H9 (cell line): ENCODE data around the gene ADNP2. TPM values are rescaled to one million over a fixed set of nuclear protein-coding genes. Genes with fewer than 3 reads are reported as not detected.

Source experiments
- DNase-seq: peaks from one replicate; pipeline ENCODE4 v3.0.0-alpha.2; 2017
- H2AFZ ChIP-seq: one replicate; pipeline ENCODE4 v1.6.1; 2013; ENCODE audit warnings: mild to moderate bottlenecking, low read length, control low read depth, moderate library complexity
- H2AK5ac ChIP-seq: 2 replicates; pipeline ENCODE4 v1.6.1; 2013; ENCODE audit warnings: low read length, control low read depth, mixed read lengths; ENCODE audit not compliant: insufficient read length
- H2BK120ac ChIP-seq: one replicate; pipeline ENCODE4 v1.6.1; 2013; ENCODE audit warnings: low read depth, mild to moderate bottlenecking, low read length, control low read depth, inconsistent platforms; ENCODE audit not compliant: poor library complexity, severe bottlenecking
- H2BK12ac ChIP-seq: 2 replicates; pipeline ENCODE4 v1.6.1; 2013; ENCODE audit warnings: low read length, control low read depth, mixed read lengths, low read depth; ENCODE audit not compliant: insufficient read length
- H2BK15ac ChIP-seq: 2 replicates; pipeline ENCODE4 v1.6.1; 2013; ENCODE audit warnings: low read depth, low read length, control low read depth
- H2BK20ac ChIP-seq: one replicate; pipeline ENCODE4 v1.6.1; 2013; ENCODE audit warnings: low read depth, mild to moderate bottlenecking, low read length, control low read depth, inconsistent platforms; ENCODE audit not compliant: poor library complexity, severe bottlenecking
- H2BK5ac ChIP-seq: 2 replicates; pipeline ENCODE4 v1.6.1; 2013; ENCODE audit warnings: low read length, control low read depth, mixed read lengths; ENCODE audit not compliant: insufficient read length
- H3K14ac ChIP-seq: 2 replicates; pipeline ENCODE4 v1.6.1; 2013; ENCODE audit warnings: low read length, control low read depth; ENCODE audit not compliant: insufficient read depth
- H3K18ac ChIP-seq: 2 replicates; pipeline ENCODE4 v1.6.1; 2013; ENCODE audit warnings: low read depth, mild to moderate bottlenecking, mixed read lengths, low read length, control low read depth; ENCODE audit not compliant: insufficient read length
- H3K23ac ChIP-seq: 2 replicates; pipeline ENCODE4 v1.6.1; 2013; ENCODE audit warnings: low read length, control low read depth, mixed read lengths, low read depth; ENCODE audit not compliant: insufficient read length
- H3K23me2 ChIP-seq: 2 replicates; pipeline ENCODE4 v1.6.1; 2013; ENCODE audit warnings: low read depth, mild to moderate bottlenecking, mixed read lengths, low read length, control low read depth; ENCODE audit not compliant: insufficient read length, poor library complexity, severe bottlenecking
- H3K27ac ChIP-seq: 2 replicates; pipeline ENCODE4 v1.5.1; 2013; ENCODE audit warnings: low read length, control low read depth, mixed read lengths, low read depth; ENCODE audit not compliant: insufficient read length
- H3K27me3 ChIP-seq: 2 replicates; pipeline ENCODE4 v1.6.1; 2013; ENCODE audit warnings: low read length, control low read depth, inconsistent platforms; ENCODE audit not compliant: insufficient read depth
- H3K4ac ChIP-seq: 2 replicates; pipeline ENCODE4 v1.6.1; 2013; ENCODE audit warnings: low read depth, mild to moderate bottlenecking, control low read depth, inconsistent platforms, low read length, moderate library complexity
- H3K4me1 ChIP-seq: 2 replicates; pipeline ENCODE4 v1.6.1; 2013; ENCODE audit warnings: low read length, control low read depth, inconsistent platforms; ENCODE audit not compliant: insufficient read depth
- H3K4me2 ChIP-seq: 2 replicates; pipeline ENCODE4 v1.6.1; 2013; ENCODE audit warnings: low read length, control low read depth, mixed read lengths; ENCODE audit not compliant: insufficient read length, insufficient read depth
- H3K56ac ChIP-seq: 2 replicates; pipeline ENCODE4 v1.6.1; 2013; ENCODE audit warnings: low read depth, mild to moderate bottlenecking, mixed read lengths, low read length, control low read depth; ENCODE audit not compliant: insufficient read length
- H3K79me1 ChIP-seq: 2 replicates; pipeline ENCODE4 v1.6.1; 2013; ENCODE audit warnings: low read depth, mild to moderate bottlenecking, moderate library complexity, low read length, control low read depth, inconsistent platforms; ENCODE audit not compliant: insufficient read depth, poor library complexity, severe bottlenecking
- H3K79me2 ChIP-seq: 2 replicates; pipeline ENCODE4 v1.6.1; 2013; ENCODE audit warnings: low read length, control low read depth, inconsistent platforms; ENCODE audit not compliant: insufficient read depth
- H3K9ac ChIP-seq: 2 replicates; pipeline ENCODE4 v1.6.1; 2013; ENCODE audit warnings: low read length, control low read depth, mixed read lengths; ENCODE audit not compliant: insufficient read length; ENCODE audit errors: extremely low read depth
- H3K9me3 ChIP-seq: one replicate; pipeline ENCODE4 v1.6.1; 2013; ENCODE audit warnings: low read depth, low read length, inconsistent platforms; ENCODE audit not compliant: control insufficient read depth
- H3T11ph ChIP-seq: one replicate; pipeline ENCODE4 v1.6.1; 2013; ENCODE audit warnings: mild to moderate bottlenecking, low read length, control low read depth, inconsistent platforms
- H4K20me1 ChIP-seq: one replicate; pipeline ENCODE4 v1.6.1; 2013; ENCODE audit not compliant: control insufficient read depth, insufficient read length, insufficient read depth
- H4K5ac ChIP-seq: 2 replicates; pipeline ENCODE4 v1.6.1; 2013; ENCODE audit warnings: low read depth, mild to moderate bottlenecking, mixed read lengths, low read length, control low read depth; ENCODE audit not compliant: insufficient read length
- H4K8ac ChIP-seq: replicated peaks from 2 replicates; pipeline ENCODE4 v1.6.1; 2013; ENCODE audit warnings: low read length, control low read depth, mixed read lengths, low read depth; ENCODE audit not compliant: insufficient read length
- H4K91ac ChIP-seq: 2 replicates; pipeline ENCODE4 v1.6.1; 2013; ENCODE audit warnings: low read depth, mild to moderate bottlenecking, moderate library complexity, mixed read lengths, low read length, control low read depth; ENCODE audit not compliant: insufficient read length
- H3K27ac Mint-ChIP-seq, 3 experiments: 2 replicates in 2 of 3; 3 replicates in 1 of 3; pipeline ENCODE4 v1.8.0; 2020 to 2021; ENCODE audit warnings: mixed read lengths in 3 of 3, mild to moderate bottlenecking in 1 of 3, moderate library complexity in 1 of 3
- H3K27me3 Mint-ChIP-seq: 2 replicates; pipeline ENCODE4 v1.8.0; 2021; ENCODE audit warnings: low read depth, mild to moderate bottlenecking, moderate library complexity, mixed read lengths
- H3K36me3 Mint-ChIP-seq, 3 experiments: 2 replicates in 2 of 3; 3 replicates in 1 of 3; pipeline ENCODE4 v1.8.0; 2020 to 2021; ENCODE audit warnings: low read depth in 3 of 3, mixed read lengths in 3 of 3; ENCODE audit not compliant: insufficient read depth in 1 of 3
- H3K4me1 Mint-ChIP-seq, 2 experiments: 2 replicates each; pipeline ENCODE4 v1.8.0; 2020; ENCODE audit warnings: mixed read lengths in 2 of 2
- H3K4me3 Mint-ChIP-seq, 2 experiments: 2 replicates in 1 of 2; 3 replicates in 1 of 2; pipeline ENCODE4 v1.8.0; 2020 to 2021; ENCODE audit warnings: mild to moderate bottlenecking in 2 of 2, mixed read lengths in 2 of 2, moderate library complexity in 1 of 2
- H3K9me3 Mint-ChIP-seq, 2 experiments: 2 replicates in 1 of 2; 3 replicates in 1 of 2; pipeline ENCODE4 v1.8.0; 2020; ENCODE audit warnings: mild to moderate bottlenecking in 2 of 2, mixed read lengths in 2 of 2, moderate library complexity in 1 of 2
- WGBS: extraction: QIAGEN DNeasy Blood & Tissue Kit; methylation state at CpG from one replicate; pipeline ENCODE4 v1.1.7; 2013; ENCODE audit warnings: missing lambda C conversion rate, low lambda C conversion rate, mixed read lengths; ENCODE audit not compliant: insufficient read length; ENCODE audit errors: extremely low coverage; 5-methylcytosine and 5-hydroxymethylcytosine counted together
- total RNA-seq: library from RNA; stranded (reverse); gene quantifications from 2 replicates; pipeline ENCODE4 v1.2.1, GENCODE V29; 2021
- TF ChIP-seq, protein P1 (sequence below): fragments of 200-600 bp; sonication (generic); conservative IDR thresholded peaks from 3 replicates; pipeline ENCODE4 v1.8.0; 2021; ENCODE audit warnings: antibody characterized with exemption, mild to moderate bottlenecking

The ADNP2 gene
- total RNA-seq, 1 experiment from 2014 or later = 53.5 TPM

- Histone ChIP-seq H3K79me1 (no peaks in the 10 kb centered on the region), H2BK5ac (no peak overlapping the region), H2BK20ac (no peak overlapping the region), H3K4ac (no peak overlapping the region), H3K4me1 (no peaks in the 10 kb centered on the region), H3K23ac (no peak overlapping the region), H3K23me2 (no peaks in the 10 kb centered on the region), H3K27me3 (no peaks in the 10 kb centered on the region), H2BK120ac (no peak overlapping the region), H4K20me1 (no peaks in the 10 kb centered on the region), H2AK5ac (no peak overlapping the region), H3K9me3 (no peaks in the 10 kb centered on the region), H3K14ac (no peak overlapping the region), H3K79me2 (no peaks in the 10 kb centered on the region), H3K4me2 (no peak overlapping the region), H3K9ac (no peak overlapping the region), H3K56ac (no peak overlapping the region), H2BK12ac (no peak overlapping the region), H2BK15ac (no peak overlapping the region), H4K8ac (no peak overlapping the region), H4K91ac (no peak overlapping the region), H2AFZ (no peak overlapping the region), H3K18ac (no peak overlapping the region), H4K5ac (no peak overlapping the region), H3K27ac (no peak overlapping the region), H3T11ph (no peak overlapping the region)
- peak; percentile 58 for DNase-seq
- H3K4me1 Mint-ChIP-seq = no peaks in the 10 kb centered on the region
- H3K27ac Mint-ChIP-seq = no peak overlapping the region
- H3K4me3 Mint-ChIP-seq = no peak overlapping the region
- WGBS = no CpG with 5 or more reads among the region's 8 CpGs
- no peaks in the 10 kb centered on the region for H3K27me3 Mint-ChIP-seq
- H3K36me3 Mint-ChIP-seq = peaks cover 9 to 38% (median 33%) of the 10 kb centered on the region in 3 experiments
- TF ChIP-seq, protein P1, sequence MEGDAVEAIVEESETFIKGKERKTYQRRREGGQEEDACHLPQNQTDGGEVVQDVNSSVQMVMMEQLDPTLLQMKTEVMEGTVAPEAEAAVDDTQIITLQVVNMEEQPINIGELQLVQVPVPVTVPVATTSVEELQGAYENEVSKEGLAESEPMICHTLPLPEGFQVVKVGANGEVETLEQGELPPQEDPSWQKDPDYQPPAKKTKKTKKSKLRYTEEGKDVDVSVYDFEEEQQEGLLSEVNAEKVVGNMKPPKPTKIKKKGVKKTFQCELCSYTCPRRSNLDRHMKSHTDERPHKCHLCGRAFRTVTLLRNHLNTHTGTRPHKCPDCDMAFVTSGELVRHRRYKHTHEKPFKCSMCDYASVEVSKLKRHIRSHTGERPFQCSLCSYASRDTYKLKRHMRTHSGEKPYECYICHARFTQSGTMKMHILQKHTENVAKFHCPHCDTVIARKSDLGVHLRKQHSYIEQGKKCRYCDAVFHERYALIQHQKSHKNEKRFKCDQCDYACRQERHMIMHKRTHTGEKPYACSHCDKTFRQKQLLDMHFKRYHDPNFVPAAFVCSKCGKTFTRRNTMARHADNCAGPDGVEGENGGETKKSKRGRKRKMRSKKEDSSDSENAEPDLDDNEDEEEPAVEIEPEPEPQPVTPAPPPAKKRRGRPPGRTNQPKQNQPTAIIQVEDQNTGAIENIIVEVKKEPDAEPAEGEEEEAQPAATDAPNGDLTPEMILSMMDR = peak; percentile 97
- peaks cover 0 to 5% of the 10 kb centered on the region in 2 experiments; a peak in 3 of 5 replicates for H3K9me3 Mint-ChIP-seq
Measured at GRCh38 chr18:80157708-80158343, 48.8 kb downstream of the ADNP2 start.
